M059J (cell line): ENCODE results near the gene ADCY5. TPM values are rescaled to one million over a fixed set of nuclear protein-coding genes. Genes with fewer than 3 reads are reported as not detected.

Experiments
- DNase-seq: peaks from one replicate; pipeline ENCODE4 v3.0.0-alpha.2; 2012; ENCODE audit warnings: low read depth
- total RNA-seq: library from RNA; depleted of rRNA; stranded (reverse); fragments of >200 nt; shearing (Covaris generic); gene quantifications from 2 replicates; pipeline ENCODE4 v1.2.3, GENCODE V29; 2014

The ADCY5 gene
- total RNA-seq, 1 experiment from 2014 or later, result not detected

DNA sequence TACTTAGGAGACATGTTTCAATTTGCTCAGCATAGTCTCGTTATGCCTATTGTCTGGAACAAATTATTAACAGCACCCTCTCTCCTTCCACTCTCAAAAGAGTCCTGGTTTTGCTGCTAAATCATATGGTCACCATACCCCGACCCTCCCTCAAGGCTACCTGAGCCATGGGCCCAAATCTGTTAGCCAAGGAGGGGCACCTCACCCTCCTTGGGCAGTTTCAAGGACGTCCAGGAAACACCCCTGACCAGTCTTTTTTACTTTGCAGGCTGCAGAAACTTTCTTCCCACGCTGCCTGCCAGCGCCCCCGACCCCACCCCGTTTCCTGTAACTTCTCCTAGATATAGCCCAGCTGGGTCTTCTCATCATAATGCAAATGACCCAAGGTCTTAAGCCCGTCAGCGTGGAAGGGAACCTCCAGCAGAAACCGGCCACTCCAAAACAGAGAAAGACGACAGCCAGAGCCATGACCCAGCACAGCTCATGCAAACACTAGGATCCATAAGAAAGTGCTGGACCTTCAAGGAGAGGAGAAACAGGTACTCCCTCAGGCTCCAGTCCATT lies 62.3 kb downstream of the ADCY5 start:
- no peak for DNase-seq

DNA sequence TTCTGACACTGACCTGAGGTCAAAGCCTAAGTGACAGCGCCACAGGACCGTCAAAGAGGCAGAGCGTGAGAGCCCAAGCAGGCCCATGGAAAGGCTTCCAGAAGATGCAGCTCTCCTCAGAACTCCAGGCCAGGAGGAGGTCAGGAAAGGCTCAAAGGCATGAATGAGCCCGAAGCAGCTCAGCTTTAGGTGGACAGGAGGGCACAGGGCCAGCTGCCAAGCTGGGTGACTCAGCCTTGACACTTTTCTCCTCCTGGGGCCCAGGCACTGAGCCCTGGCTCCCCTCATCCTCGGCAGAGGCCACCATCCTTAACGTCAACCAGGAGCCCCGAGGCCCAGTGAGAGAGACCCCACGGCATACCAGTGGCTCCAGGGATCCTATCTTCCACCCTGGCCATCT lies 62.9 kb downstream of the ADCY5 start:
- DNase-seq, result peak; percentile 71

DNA sequence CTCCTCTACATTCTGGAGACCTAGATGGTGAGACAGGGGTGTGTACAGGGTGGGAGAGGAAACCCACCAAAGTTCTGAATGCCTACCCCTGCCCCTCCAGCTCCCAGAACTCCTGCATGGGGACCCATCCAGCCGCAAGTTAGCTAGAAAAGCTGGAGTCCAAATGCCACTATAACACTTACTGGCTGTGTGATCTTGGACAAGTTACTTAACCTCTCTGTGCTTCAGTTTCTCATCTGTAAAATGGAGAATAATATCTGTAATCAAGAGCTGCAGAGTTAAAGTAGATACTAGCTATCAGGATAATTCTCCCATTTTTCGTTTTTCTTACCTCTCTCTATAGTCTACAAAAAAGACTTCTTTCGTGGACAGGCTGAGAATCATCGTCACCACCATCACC lies 63.4 kb downstream of the ADCY5 start:
- no peak for DNase-seq

DNA sequence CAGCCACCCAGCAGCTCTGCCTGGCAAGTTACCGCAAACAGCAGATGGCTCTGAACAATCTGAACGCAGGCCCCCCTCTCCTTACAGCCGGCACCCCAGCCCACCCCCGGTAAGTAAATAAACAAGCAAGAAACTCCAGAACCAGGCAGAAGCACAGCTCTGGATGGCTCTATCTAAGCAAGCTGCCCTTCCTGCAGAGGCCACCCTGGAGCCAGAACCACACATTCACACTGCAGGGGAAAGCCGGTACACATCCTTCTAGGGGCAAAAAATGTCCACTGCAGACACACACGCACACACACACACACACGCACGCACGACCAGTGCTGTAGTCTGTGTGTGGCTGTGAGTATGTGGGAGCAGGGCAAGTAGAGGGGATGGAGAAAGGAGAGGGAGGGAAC lies 63.9 kb downstream of the ADCY5 start:
- DNase-seq, result no peak

DNA sequence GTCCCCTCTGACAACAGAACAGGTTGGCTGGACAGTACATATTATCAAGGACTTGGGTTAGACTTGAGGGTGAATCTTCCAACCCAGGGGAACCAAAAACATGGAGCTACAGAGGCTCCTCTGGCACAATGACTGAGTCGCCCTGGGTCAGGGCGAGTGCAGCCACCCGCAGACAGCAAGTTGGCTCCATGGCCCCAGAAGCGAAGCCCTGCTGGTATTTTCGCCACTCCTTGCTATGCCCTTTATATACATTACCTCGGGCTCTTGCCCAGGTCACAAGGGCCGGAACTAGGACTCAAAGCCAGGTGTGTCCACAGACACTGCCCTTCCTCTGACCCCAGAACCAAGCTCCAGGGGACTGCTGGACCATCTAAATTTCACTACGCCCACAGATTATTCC lies 64.6 kb downstream of the ADCY5 start:
- no peak for DNase-seq

DNA sequence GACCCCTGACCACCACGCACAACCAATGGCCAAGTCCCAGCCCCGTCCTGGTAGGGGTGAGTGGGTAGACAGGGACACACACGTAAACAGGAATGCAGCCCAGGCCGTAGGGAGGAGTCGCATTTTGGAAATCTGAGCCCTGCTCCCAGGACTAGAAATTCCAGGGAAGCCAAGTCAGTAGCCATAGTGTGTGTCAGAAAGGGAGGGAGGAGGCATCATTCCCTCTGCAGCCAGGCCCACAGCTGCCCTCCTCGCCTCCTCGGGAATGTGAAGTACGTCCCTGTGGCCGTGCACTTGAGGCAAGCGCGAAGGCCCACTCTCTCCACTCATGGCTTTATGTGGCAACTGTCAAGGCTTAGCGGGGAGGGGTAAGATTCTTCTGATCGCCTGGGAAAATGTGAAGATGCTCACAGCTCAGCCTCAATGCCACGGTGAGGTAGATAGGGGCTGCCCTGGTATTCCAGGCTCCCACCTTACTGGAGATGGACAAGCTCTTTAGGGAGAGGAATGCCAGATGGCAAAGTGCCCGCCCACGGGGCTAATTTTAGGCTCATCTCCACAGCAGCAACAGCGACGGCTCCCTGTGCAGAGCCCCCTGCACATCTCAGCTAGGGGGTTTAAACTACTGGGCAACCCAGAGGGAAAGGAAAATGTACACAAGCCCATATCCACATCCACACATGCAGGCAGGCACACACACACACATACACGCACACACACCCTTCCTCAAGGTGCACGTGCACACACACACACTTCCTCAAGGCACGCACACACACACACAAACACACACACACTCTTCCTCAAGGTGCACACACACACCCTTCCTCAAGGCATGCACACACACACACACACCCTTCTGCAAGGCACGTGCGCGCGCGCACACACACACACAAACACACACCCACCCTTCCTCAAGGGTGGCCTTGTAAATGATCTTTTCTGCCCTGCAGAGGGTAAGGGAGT lies 65.5 kb downstream of the ADCY5 start:
- DNase-seq, result peak; percentile 28

DNA sequence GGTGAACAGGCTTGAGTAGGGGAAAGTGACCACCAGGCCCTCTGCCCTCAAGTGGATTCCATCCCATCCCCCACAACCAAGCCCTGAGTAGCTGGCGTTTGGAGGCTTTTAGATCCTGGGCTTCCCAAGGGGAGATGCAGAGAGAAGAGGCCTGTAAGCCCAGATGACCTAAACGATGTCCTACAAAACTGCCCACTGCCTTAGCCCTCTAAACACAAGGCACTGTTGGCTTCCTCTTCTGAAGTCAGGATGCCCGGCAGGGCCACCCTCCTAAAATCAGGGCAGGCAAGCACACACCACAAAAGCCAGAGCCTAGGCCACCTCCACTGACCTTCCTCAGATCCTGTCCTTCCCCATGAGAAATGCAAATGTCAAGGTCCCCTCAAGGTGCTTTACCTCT lies 68.6 kb downstream of the ADCY5 start:
- no peak for DNase-seq

DNA sequence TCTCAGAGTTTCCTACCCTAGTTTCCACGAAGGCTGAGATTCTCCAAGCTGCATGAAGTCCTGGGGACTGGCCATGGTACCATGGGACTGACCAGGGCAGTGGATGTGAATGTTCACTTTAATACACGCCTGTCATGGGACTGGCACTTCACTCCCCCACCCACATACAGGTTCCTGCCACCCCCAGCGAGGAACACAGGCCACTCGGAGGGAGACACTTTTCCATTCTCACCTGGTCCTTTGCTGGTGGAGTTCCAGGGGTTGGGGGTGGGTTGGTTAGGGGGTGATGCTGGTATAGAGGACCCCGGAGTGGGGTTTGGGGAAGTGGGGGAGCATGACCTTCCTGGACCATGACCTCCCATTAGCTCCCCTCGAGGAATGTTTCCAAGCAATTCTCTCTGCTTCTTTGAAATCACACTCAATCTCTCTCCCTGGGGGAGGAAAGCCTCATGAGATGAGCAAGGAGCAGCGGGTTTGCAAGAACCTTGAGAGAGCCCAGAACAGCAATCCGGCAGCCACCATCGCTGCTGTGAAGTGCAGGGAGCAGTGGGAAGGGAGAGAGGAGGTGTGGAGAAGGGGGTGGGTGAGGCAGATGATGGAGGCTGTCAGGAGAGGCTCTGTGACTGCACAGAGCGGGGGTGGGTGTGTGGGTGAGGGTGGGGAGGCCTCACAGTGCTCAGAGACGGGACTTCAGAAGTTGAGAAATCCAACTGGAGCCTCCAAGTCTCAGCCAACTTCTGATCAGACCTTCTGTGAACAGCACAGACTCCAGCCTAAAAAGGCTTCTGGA lies 69.7 kb downstream of the ADCY5 start:
- DNase-seq, result no peak

DNA sequence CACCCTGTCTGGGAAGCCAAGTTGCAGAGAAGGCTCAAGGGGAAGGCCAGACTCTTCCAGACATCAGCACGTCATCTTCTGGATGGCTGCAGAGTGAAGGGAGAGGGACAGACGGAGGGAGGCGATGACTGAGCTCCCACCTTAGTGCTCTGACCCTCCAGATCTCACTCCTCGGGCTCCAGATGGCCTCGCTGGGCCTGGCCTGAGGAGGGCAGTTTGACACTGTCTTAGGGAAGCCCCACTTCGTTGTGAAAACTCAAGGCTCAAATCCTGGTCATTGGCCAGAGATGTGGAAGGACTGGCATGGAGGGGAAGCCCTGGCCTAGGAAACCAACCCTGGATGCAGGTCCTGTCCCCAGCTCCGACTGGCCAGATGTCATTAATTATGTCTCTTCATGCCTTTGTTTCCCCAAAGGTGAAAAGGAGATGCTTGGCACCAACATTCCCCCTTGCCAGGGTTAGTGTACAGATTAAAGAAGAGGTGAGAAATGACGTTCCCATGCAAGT lies 70.4 kb downstream of the ADCY5 start:
- no peak for DNase-seq

DNA sequence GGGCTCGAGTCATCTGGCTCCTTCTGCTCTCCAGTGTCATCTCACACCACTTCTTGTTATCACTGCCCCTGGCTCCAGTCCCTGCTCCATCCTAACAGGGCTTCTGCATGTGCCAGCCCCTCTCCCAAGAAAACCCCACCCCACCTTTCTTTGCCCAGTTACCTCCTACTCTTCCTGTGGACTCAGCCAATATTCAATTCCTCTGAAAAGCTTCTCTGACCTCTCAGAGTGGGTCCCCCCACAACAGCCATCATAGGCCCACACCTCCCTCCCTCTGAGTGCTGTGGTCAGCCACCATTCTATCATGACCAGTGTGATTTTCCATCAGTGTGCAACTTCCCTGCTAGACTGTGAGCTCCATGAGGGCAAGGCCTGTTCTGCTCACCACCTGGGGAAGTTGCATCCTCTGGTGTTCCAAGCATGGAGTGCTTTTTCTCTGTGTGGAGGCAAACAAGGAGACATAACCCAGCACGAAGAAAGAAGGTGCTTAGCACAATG lies 71.6 kb downstream of the ADCY5 start:
- DNase-seq, result no peak

DNA sequence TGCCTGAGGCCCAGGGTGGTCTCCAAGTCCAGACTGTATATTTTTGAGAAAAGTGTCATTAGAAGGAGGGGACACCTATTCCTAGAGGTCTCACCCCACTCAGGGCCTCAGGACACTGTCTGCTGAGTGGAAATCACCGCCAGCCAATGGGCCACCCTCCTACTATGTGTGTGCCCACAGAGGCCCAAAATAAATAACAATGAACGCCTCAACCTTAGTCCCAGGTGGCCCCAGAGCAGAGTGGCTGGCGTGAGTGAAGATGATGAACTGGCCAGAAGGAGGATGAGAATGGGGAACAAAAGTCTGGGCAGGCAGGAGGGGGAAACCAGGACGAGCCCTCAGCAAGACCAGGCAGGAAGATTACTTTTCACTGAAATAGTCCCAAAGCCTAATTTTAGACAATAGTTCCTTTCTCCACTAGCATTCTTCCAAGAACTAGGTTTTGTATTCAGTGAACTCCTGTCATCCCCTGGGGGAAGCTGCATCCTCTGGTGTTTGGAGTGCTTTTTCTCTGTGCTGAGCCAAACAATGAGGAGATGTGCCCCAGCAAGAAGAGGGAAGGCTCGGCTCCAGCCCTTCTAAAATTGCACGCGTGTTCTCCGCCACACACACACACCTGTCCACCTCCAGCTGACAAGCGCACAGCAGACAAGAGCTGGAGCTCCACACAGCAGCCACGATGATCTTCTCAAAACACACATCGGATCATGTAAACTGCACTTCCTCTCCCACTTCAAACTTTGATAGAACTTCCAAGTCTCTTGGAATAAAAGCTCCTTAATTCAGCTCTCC lies 72.2 kb downstream of the ADCY5 start:
- DNase-seq, result no peak

DNA sequence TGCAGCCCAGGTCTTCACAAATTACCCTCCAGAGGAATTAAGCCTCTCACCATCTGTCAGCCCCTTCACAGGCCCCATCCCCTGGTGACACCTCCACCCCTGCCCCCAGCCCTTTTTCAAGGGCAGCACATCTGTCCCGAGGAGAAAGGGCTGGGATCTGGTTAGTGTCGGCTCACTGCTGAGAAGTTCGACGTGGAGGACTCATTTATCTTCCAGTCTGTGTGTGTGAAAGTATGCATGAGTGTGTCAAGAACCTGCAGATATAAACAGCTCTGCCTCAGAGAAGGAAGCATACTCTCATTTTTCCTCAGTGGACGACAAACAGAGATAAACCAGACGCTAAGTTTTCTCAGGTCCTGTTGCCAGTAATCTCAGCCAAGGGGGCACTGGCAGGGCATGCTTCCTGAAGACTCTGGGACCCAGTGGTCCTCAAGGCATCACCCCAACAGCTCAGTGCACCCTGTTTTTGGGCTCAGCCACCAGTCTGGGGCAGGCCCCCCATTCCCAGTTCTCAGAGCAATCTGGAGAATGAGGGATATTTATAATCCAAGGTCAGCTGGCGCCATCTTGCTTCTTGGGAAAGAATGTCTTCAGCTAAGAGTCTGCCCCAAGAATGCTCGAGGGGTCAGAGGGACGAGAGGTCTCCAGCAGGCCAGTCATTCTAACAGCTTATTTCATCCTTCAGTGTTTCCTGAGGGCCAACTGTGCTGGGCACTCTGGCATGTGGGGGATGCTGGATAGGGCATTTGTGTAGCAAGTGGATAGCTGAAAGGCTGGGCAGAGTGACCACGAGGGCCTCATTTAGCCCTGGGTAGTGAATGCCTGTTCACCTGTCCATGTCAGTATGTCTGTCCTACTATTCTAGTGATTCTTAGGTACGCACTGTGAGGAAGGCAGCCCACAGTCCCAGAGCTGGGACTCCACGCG lies 73.6 kb downstream of the ADCY5 start:
- no peak for DNase-seq

DNA sequence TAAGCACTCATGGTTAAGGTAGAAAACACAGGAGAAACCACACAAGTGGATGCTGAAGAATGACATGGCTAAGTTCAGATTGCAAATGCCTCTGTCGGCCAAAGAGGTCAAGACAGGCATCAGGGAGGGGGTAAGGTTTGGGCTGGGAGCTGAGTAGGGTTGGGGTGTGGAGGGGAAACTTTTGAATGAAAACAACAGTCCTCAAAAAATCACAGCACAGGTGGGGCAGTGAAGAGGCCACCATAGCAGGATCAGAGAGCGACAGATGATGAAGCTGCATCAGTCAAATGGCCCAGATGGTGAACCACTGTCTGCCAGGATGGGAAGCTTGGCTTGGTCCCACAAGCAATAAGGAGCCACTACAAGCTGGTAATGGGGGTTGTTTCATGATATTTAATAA lies 74.9 kb downstream of the ADCY5 start:
- DNase-seq, result no peak

DNA sequence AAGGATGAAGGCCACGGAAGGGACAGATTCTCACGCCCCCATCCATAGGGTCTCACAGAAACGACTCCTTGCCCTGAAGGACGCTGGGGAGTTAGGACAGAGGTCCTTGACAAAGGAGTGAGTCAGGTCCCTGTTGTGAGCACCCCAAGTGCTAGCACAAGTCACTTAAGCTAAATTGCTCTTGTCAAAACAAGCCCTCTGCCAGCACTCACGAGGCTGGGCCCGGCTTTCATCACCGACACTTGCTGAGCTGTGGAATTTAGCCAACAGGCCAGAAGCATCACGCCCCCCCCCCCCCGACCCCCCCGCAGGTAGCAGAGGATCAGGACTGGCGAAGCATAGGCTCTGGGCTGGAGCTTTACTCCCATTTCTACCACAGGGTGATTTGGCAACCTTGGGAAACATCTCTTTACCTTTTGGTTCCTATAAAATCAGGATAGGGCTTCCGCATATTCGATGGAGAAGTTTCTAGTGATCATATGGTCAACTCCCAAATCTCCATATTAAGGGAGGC lies 75.4 kb downstream of the ADCY5 start:
- no peak for DNase-seq

DNA sequence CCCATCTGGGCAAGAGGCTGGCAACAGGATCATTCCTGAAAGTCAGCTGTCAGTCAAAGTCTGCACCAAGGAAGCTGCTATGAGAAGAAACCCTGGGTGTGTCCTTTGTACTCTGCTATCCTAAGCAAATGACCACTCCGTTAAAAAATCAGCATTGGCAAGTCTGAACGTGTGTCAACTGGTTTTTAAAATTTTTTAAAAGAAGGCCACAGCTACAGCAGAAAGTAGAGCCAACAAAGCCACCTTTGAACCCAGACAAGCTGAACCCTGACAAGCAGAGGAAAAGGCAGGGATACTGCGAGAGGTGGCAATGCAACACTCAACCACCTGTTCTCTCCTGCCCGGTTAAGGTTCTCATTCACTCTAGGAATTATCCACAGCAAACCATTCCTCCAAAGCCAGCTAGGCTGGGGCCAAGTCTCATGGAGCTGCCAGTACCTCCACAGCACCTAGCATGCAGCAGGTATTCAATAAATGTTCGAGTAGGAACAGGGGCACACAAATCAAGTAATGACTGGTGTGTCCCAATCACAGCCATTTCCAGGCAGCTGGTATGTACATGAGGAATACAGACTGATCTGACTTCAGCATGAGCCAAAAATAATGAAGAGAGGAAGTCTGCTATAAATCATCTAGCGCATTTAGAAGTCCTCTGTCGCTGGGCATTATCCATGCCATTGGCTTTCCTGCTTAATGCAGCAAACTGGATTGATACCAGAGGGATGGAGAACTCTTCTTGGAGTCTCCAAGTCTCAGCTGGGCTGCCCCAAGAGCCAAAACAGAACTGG lies 76.0 kb downstream of the ADCY5 start:
- DNase-seq, result no peak

DNA sequence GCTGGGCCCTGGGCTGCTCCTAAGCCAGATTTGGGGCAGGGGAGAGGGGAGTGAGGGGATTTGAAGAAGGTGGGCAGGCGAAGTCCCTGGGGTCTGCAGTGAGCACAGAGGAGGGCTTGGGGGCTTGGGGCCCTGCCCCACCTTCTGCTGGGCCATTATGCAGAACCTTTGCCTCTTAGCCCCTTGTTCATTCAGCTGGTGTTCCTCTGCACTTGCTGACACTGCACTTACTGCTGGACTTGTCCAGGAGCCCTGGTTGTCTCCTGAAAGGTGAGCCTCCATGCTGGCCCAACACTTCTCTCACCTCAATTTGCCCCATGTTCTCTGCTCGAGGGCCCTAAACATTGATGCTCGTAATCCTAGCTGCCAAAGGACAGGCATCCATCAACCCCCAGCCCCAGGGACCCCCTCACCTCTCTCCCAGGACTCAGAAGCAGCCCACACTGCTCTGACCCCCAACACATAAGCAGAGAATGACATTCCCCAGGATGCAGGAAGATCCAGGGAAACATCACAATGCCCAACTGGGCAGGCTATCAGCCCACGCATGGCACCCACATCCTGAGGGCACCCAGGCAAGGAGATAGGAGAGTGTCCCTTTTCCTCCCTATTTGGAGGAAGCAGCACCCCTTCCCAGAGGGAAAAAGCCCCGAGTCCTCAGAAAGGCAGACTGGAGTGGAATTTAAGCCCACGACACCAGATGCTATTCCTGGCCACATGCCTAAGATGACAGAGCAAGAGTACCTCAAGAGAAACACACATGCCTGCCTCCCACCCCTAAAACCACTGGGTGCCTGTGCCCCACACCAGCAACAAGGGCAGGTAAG lies 76.8 kb downstream of the ADCY5 start:
- DNase-seq, result no peak

DNA sequence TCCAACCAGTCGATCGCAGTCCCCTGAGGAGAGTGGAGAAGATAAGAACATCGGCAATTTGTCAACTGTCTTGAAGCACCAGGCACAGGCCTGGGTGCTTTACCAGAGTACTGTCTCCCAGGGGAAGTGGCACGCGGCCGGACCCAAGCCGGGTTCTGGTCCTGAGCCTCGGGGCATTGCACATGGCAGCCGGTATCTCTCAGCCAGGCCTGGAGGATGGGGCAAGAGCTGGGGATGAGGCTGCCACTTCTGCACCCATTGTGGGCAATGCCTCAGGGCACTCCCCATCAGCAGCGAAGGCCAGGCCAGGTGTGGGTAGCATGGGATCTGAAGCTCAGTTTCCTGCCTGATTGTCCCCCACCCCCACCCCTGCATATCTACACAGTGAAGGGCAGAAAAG lies 77.5 kb downstream of the ADCY5 start:
- no peak for DNase-seq

DNA sequence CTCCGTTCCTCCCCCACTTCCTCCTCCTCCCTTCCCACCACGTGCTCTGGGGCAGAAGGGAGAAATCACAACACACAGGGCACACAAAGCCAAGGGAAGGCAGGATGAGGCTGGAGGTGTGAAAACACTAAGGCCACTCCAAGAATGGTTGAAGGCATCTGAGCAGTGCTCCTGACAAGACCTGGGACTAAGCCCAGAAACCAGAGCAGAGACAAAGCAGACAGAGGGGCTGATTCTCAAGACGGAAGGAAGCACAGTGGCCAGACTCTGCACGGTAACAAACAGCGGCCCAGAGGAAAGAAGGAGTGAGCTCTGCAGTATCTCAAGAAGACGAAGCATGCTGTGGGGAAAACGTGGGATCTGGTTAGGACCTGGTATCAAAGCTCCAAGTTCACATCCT lies 78.1 kb downstream of the ADCY5 start:
- no peak for DNase-seq
